Activated CD4-positive, alpha-beta T cell treated with anti-CD3 and anti-CD28 coated beads, Interleukin-2, amount 10 ng/mL, durations not matched to agents 7 days and 5 days (primary cell): ENCODE data around the gene BCOR. TPM values are rescaled to one million over a fixed set of nuclear protein-coding genes. Genes with fewer than 3 reads are reported as not detected.

Experiments
- CTCF ChIA-PET: fragments of 350-600 bp; sonication (Branson Sonifier 250); formaldehyde crosslinking; loops from one replicate; lab custom pipeline; 2021; ENCODE audit warnings: antibody characterized with exemption; lab: Charles Lee
- POLR2A ChIA-PET: fragments of 350-600 bp; sonication (Branson Sonifier 250); formaldehyde crosslinking; loops from one replicate; lab custom pipeline; 2021; ENCODE audit warnings: antibody characterized with exemption; lab: Charles Lee
- DNase-seq: peaks from one replicate; pipeline ENCODE4 v3.0.0-alpha.2; 2020
- H3K27ac Mint-ChIP-seq: one replicate; pipeline ENCODE4 v1.8.0; 2021; ENCODE audit warnings: mild to moderate bottlenecking, moderate library complexity, mixed read lengths
- H3K27me3 Mint-ChIP-seq: one replicate; pipeline ENCODE4 v1.8.0; 2021; ENCODE audit warnings: mixed read lengths
- H3K36me3 Mint-ChIP-seq: one replicate; pipeline ENCODE4 v1.8.0; 2021; ENCODE audit warnings: low read depth, mixed read lengths
- H3K4me1 Mint-ChIP-seq: one replicate; pipeline ENCODE4 v1.8.0; 2021; ENCODE audit warnings: mixed read lengths
- H3K4me3 Mint-ChIP-seq: one replicate; pipeline ENCODE4 v1.8.0; 2021; ENCODE audit warnings: mild to moderate bottlenecking, moderate library complexity, mixed read lengths
- H3K9me3 Mint-ChIP-seq: one replicate; pipeline ENCODE4 v1.8.0; 2021; ENCODE audit warnings: mixed read lengths
- total RNA-seq, 2 experiments: library from RNA; stranded (reverse); gene quantifications; one replicate each; pipeline ENCODE4 v1.2.3, GENCODE V29; 2021

The BCOR gene
- total RNA-seq, 2 experiments from 2014 or later: 53.1 to 54.9 TPM

DNA sequence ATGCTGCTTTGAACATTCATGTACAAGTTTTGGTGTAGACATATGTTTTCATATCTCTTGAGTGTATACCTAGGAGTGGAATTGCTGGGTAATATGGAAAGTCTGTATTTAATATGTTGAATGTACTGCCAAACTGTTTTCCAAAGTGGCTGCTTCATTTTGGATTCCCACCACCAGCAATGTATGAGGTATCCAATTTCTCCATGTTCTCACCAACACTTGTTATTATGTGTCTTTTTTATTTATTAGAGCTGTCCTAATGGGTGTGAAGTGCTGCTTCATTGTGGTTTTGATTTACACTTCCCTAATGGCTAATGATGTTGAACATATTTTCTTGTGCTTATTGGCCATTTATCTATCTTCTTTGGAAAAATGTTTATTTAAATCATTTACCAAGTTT is 60.4 kb downstream of the BCOR start:
- POLR2A ChIA-PET: no interaction called here
- Mint-ChIP-seq H3K27me3 (no peaks in the 10 kb centered on the region), H3K4me1 (peaks cover 24% of the 10 kb centered on the region), H3K9me3 (no peaks in the 10 kb centered on the region), H3K36me3 (no peaks in the 10 kb centered on the region), H3K27ac (no peak overlapping the region), H3K4me3 (no peak overlapping the region)
- DNase-seq: no peak
- CTCF ChIA-PET: interaction anchor here (0.6 kb wide), 1 partner anchor 34 kb away, joined by 6 read pairs; no protein-coding TSS in a partner anchor

- POLR2A ChIA-PET: no interaction called here
- Mint-ChIP-seq H3K36me3 (no peaks in the 10 kb centered on the region), H3K27ac (no peak overlapping the region), H3K9me3 (no peaks in the 10 kb centered on the region), H3K27me3 (no peaks in the 10 kb centered on the region), H3K4me3 (no peak overlapping the region), H3K4me1 (peaks cover 9% of the 10 kb centered on the region)
- DNase-seq: no peak
- CTCF ChIA-PET: interaction anchor here (0.6 to 0.9 kb wide), 2 partner anchors 181 to 234 kb away, joined by 3 to 4 read pairs; no protein-coding TSS in a partner anchor
These were observed 62.0 kb downstream of the BCOR start for GRCh38 chrX:40035726-40036125.

GRCh38 chrX:40031911-40032310 is 65.8 kb downstream of the BCOR start:
- no peak overlapping the region for H3K4me3 Mint-ChIP-seq
- H3K36me3 Mint-ChIP-seq: no peaks in the 10 kb centered on the region
- no peak overlapping the region for H3K27ac Mint-ChIP-seq
- H3K9me3 Mint-ChIP-seq: no peaks in the 10 kb centered on the region
- ChIA-PET POLR2A (no interaction called here), CTCF (no interaction called here)
- no peak for DNase-seq
- H3K27me3 Mint-ChIP-seq: no peaks in the 10 kb centered on the region
- H3K4me1 Mint-ChIP-seq: peaks cover 2% of the 10 kb centered on the region

DNA sequence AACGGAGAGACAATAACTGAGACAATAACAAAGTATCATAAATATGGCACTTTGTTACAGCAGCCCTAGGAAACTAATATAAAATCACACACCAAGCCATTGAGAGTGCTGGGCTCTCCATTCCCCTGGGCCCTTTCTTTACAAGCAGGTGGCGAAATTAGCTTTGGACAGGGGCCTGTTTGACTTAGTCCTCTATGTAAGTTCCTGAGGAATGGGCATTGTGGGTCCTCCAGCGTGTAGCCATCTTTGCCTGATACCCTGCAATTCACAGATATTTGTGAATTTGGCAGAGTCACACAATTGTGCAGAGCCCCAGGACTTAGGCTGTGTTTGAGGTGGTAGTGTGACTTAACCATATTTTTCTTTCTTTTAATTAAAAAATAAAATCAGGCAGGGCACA is 67.6 kb downstream of the BCOR start:
- Mint-ChIP-seq H3K9me3 (no peaks in the 10 kb centered on the region), H3K36me3 (no peaks in the 10 kb centered on the region), H3K4me1 (peaks cover 8% of the 10 kb centered on the region), H3K27me3 (no peaks in the 10 kb centered on the region), H3K4me3 (no peak overlapping the region), H3K27ac (no peak overlapping the region)
- POLR2A ChIA-PET: no interaction called here
- CTCF ChIA-PET: interaction anchor here (1.7 kb wide), 1 partner anchor 13 kb away, joined by 3 read pairs; no protein-coding TSS in a partner anchor
- DNase-seq: no peak

GRCh38 chrX:40022421-40022820 is 75.3 kb downstream of the BCOR start:
- POLR2A ChIA-PET: interaction anchor here (0.7 kb wide), 1 partner anchor 168 kb away, joined by 4 read pairs; no protein-coding TSS in a partner anchor

GRCh38 chrX:40021647-40022046 is 76.1 kb downstream of the BCOR start:
- Mint-ChIP-seq H3K27me3 (no peaks in the 10 kb centered on the region), H3K36me3 (no peaks in the 10 kb centered on the region), H3K4me1 (peaks cover 16% of the 10 kb centered on the region), H3K27ac (no peak overlapping the region), H3K4me3 (no peak overlapping the region), H3K9me3 (no peaks in the 10 kb centered on the region)
- no peak for DNase-seq
- ChIA-PET POLR2A (no interaction called here), CTCF (interaction anchor here (0.6 to 1.3 kb wide), 7 partner anchors 11 to 157 kb away, joined by 3 to 4 read pairs (median 3); no protein-coding TSS in a partner anchor)

More at GRCh38 chrX:40022421-40022820, 75.3 kb downstream of the BCOR start:
- no peaks in the 10 kb centered on the region for H3K27me3 Mint-ChIP-seq
- no peaks in the 10 kb centered on the region for H3K36me3 Mint-ChIP-seq
- H3K4me3 Mint-ChIP-seq: no peak overlapping the region
- peaks cover 21% of the 10 kb centered on the region for H3K4me1 Mint-ChIP-seq
- no peaks in the 10 kb centered on the region for H3K9me3 Mint-ChIP-seq
- CTCF ChIA-PET: interaction anchor here (1.0 to 1.3 kb wide), 3 partner anchors 16 to 62 kb away, joined by 3 to 4 read pairs (median 3); no protein-coding TSS in a partner anchor
- no peak for DNase-seq
- H3K27ac Mint-ChIP-seq: peak overlapping the region; percentile 73

- Mint-ChIP-seq H3K9me3 (peaks cover 2% of the 10 kb centered on the region), H3K4me3 (no peak overlapping the region), H3K36me3 (no peaks in the 10 kb centered on the region), H3K4me1 (peaks cover 13% of the 10 kb centered on the region), H3K27me3 (no peaks in the 10 kb centered on the region), H3K27ac (no peak overlapping the region)
- POLR2A ChIA-PET: no interaction called here
- CTCF ChIA-PET: no interaction called here
- DNase-seq: no peak
These were observed 78.2 kb downstream of the BCOR start for GRCh38 chrX:40019541-40019940.

- DNase-seq: no peak
- H3K27me3 Mint-ChIP-seq: no peaks in the 10 kb centered on the region
- no peak overlapping the region for H3K27ac Mint-ChIP-seq
- H3K4me3 Mint-ChIP-seq: no peak overlapping the region
- peaks cover 13% of the 10 kb centered on the region for H3K4me1 Mint-ChIP-seq
- POLR2A ChIA-PET: no interaction called here
- CTCF ChIA-PET: interaction anchor here (0.6 kb wide), 1 partner anchor 571 kb away, joined by 6 read pairs; no protein-coding TSS in a partner anchor
- H3K36me3 Mint-ChIP-seq: no peaks in the 10 kb centered on the region
- H3K9me3 Mint-ChIP-seq: peaks cover 2% of the 10 kb centered on the region
These were observed 79.7 kb downstream of the BCOR start for GRCh38 chrX:40018041-40018440.

DNA sequence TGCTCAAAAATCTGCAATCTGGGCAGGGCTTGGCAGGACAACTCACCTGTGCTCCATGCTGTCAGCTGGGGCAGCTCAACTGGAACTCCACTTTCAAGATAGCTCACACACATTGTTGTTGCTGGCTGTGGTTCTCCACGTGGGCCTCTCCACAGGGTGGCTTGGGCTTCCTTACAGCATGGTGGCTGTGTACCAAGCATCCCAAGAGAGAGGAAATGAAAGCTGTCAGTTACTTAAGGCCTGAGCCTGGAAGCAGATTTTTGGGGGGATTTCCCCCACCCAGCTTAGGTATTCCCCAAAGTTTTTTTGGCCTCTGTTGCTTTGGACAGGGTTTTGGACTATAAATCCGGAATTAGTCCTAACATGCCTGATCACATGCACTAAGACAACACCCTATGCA is 81.0 kb downstream of the BCOR start:
- ChIA-PET CTCF (interaction anchor here (0.6 to 1.0 kb wide), 2 partner anchors 13 to 184 kb away, joined by 3 read pairs; no protein-coding TSS in a partner anchor), POLR2A (no interaction called here)
- Mint-ChIP-seq H3K27ac (no peak overlapping the region), H3K36me3 (no peaks in the 10 kb centered on the region), H3K27me3 (peaks cover 7% of the 10 kb centered on the region), H3K9me3 (peaks cover 2% of the 10 kb centered on the region), H3K4me1 (peaks cover 6% of the 10 kb centered on the region), H3K4me3 (no peak overlapping the region)
- DNase-seq: no peak

GRCh38 chrX:40015693-40016092 is 82.1 kb downstream of the BCOR start:
- Mint-ChIP-seq H3K27me3 (peaks cover 11% of the 10 kb centered on the region), H3K4me1 (peaks cover 11% of the 10 kb centered on the region), H3K9me3 (peaks cover 2% of the 10 kb centered on the region), H3K27ac (no peak overlapping the region), H3K36me3 (no peaks in the 10 kb centered on the region), H3K4me3 (peak overlapping the region; percentile 30)
- ChIA-PET CTCF (interaction anchor here (1.0 kb wide), 1 partner anchor 83 kb away, joined by 3 read pairs; the partner anchor contains the start of gene BCOR), POLR2A (interaction anchor here (0.6 kb wide), 1 partner anchor 140 kb away, joined by 3 read pairs; no protein-coding TSS in a partner anchor)
- DNase-seq: no peak

DNA sequence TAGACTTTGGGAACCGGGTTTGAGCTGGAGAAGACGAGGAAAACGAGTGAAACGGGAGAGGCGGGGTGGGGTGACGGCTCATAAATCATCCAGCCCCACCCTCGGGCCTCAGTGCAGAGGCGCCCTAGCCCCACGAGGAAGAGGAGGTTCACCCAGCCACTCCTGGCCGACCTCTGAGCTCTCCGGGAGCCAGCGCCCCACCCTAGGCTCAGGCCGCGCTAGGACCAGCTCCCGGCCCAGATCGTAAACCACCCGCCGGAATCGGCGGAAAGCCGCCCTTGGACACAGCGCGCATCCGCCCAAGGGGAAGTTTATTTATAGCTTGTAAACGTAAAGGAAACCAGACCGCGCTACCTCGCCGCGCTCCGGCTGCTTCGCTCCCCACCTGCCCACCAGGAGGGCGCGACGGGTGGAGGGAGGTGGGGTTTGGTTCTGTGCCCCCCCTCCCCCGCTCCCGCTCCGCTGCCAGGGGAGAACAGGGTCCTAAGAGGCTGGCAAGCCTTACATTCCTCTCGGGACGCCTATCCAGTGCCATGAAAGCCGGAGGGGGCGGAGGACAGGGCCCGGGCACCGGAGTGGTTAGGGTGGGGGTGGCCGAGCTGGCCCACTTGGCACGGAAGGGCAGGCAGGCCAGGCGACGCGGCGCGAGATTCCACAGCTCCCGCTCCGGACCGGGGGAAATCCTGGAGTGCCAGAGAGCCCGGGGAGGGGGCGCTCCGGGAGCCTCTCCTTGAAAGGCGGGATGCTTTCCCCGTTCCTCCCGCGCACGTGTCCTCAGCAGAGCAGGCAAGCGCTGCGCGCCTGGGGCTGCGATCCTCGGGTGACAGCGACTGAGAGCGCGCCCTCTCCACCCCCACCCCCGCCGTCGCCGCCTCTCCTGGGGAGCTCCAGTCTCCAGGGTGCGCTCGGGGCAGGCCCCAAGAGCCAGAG is 84.2 kb downstream of the BCOR start:
- H3K9me3 Mint-ChIP-seq: peaks cover 2% of the 10 kb centered on the region
- H3K27me3 Mint-ChIP-seq: peaks cover 15% of the 10 kb centered on the region
- H3K4me1 Mint-ChIP-seq: peaks cover 22% of the 10 kb centered on the region
- no peaks in the 10 kb centered on the region for H3K36me3 Mint-ChIP-seq
- peak overlapping the region; percentile 69 for H3K4me3 Mint-ChIP-seq
- peak; percentile 41 for DNase-seq
- ChIA-PET CTCF (interaction anchor here (0.7 to 1.3 kb wide), 7 partner anchors 10 to 253 kb away, joined by 3 to 4 read pairs (median 3); no protein-coding TSS in a partner anchor), POLR2A (interaction anchor here (0.5 to 0.9 kb wide), 3 partner anchors 52 to 81 kb away, joined by 3 read pairs; no protein-coding TSS in a partner anchor)
- H3K27ac Mint-ChIP-seq: peak overlapping the region; percentile 68

DNA sequence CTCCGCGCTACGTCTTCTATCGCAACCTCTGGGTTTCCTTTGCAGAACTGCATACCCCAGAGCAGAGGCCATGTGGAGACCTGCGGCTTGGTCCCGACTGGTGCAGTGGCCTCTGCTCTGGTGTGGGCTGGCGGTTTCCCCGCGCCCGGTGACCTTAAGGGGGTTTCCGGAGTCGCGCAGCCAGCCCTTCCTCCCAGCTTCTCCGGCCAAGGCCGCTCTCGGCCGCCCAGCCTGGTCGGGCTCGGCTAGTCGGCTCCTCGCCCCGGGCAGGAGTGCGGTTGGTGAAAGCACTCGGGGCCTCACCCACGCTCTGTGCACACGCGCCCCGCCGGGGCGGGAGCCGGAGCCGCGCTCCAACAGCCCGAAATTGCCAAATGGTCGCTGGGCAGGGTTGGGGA is 84.9 kb downstream of the BCOR start:
- Mint-ChIP-seq H3K4me3 (peak overlapping the region; percentile 69), H3K9me3 (peaks cover 2% of the 10 kb centered on the region), H3K4me1 (peaks cover 22% of the 10 kb centered on the region), H3K36me3 (no peaks in the 10 kb centered on the region), H3K27ac (peak overlapping the region; percentile 68), H3K27me3 (peaks cover 16% of the 10 kb centered on the region)
- CTCF ChIA-PET: interaction anchor here (0.7 to 1.3 kb wide), 6 partner anchors 10 to 254 kb away, joined by 3 to 4 read pairs (median 3); no protein-coding TSS in a partner anchor
- no peak for DNase-seq
- POLR2A ChIA-PET: interaction anchor here (0.5 to 0.7 kb wide), 2 partner anchors 53 to 81 kb away, joined by 3 read pairs; no protein-coding TSS in a partner anchor
